Measurements from ENCODE around the gene GMCL2.
A peak's percentile ranks its signal among the peaks of the same experiment; 100 is the strongest.
"Not testable (repeated sequence)": the region's sequence is repeated elsewhere in the genome, so short reads cannot be mapped to it uniquely, and the experiment has no call there.

Gene GMCL2, protein sequence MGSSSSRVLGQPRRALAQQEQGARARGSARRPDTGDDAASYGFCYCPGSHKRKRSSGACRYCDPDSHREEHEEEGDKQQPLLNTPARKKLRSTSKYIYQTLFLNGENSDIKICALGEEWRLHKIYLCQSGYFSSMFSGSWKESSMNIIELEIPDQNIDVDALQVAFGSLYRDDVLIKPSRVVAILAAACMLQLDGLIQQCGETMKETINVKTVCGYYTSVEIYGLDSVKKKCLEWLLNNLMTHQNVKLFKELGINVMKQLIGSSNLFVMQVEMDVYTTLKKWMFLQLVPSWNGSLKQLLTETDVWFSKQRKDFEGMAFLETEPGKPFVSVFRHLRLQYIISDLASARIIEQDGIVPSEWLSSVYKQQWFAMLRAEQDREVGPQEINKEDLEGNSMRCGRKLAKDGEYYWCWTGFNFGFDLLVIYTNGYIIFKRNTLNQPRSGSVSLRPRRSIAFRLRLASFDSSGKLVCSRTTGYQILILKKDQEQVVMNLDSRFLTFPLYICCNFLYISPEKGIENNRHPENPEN

DNA sequence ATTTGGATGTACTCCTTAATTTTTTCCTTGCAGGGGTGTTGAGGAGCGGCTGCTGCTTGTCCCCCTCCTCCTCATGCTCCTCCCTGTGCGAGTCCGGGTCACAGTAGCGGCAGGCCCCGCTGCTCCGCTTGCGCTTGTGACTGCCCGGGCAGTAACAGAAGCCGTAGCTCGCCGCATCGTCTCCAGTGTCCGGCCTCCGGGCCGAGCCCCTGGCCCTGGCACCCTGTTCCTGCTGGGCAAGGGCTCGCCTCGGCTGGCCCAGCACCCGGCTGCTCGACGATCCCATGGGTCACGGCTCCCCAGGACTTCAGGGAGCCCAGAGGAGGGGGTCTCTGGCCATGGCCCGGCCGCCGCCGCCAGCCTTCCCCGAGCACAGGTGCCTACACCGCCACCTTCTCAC lies at the start of gene GMCL2:
TSS of gene GMCL2 (minus strand) at position 358 of the 400 bp plus-strand sequence. CDS start at position 286, 72 bp downstream.
- DNase-seq (ENCODE audit: low read depth): no peak

DNA sequence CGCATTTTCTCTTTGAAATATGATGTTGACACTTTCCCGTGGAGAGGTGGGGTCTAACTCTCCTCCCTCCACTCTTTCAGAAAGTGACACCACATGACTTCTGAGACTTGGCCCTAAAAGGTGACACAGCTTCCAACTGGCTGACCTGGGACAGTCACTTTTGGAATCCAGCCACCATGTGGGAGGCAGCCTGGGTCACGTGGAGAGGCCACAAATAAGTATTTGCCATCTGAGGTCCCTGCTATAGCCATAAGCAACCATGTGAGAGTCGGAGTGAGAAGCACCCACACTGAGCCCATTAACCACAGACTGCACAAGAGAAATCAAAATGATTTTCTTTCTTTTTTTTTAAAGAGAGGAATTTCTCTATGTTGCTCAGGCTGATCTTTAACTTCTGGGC lies 49.5 kb upstream of the GMCL2 start:
- DNase-seq (ENCODE audit: low read depth): no peak

DNA sequence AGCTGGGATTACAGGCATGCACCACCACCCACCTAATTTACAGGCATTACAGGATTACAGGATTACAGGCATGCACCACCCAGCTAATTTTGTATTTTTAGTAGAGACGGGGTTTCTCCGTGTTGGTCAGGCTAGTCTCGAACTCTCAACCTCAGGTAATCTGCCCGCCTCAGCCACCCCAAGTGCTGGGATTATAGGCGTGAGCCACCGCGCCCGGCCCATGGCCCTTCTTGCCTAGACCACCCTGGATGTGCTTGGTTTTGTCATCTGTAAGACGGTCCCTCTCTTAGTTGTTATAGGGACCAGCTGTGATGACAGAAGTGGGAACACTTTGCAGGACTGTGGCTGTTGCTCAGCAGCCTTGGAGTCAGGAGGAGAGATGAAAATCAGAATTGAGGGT lies 49.0 kb upstream of the GMCL2 start:
- no peak for DNase-seq (ENCODE audit: low read depth)

DNA sequence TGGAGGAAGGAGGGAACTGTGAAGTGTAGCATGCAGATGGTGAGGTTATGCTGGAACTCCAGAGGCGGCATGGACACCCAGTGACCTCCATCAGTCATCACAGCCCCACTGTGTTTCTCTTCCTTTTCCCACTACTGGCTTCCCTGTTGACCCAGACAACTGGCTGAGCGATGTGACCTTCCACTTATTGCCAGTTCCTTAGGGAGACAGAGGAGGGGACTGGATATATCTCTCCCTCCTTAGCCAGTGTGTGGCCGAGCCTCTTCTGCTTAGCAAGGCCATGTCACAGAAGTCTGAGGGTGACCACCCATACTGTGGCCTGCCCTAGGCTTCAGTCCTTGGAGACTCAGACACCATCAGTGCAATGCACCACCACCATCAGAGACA lies 48.4 kb upstream of the GMCL2 start:
- no peak for DNase-seq (ENCODE audit: low read depth)

DNA sequence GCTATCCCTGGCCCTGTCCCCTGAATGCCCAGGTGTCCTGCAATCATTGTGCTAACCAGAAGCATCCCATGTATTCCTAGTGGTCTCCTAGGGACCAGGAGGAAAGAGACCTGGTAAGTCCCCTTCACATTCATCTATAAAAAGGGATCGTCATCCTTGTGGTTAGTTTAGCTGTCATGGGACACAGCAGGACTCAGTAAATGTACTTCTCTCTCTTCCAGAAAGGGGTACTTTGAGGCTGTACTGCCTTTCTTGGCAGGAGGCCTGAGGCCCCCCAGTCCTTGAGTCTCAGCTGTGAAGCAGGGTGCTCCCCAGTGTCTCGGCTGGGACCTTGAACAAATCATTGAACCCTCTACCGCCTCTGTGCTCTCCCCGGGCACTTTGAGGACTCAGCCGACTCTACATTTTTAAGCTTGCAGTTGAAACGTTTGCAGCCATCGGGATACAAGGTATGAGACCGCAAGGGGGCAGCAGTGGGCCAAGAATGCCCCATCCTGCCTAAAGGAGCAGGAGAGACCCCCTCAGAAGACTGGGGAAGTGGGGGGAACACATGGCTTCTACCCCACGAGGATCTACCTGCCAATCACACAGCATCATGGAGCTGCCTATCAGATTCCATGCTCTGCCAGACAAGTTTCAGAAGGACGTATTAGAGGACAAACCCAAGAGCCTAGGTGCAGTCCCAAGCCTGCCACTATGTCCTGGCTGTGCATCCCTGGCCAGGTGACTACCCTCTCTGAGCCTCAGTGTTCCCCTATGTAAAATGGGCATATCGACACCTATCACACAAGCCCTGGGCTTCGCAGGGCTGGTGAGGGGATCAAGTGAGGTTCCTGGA lies 47.8 kb upstream of the GMCL2 start:
- DNase-seq (ENCODE audit: low read depth): peak; percentile 68

DNA sequence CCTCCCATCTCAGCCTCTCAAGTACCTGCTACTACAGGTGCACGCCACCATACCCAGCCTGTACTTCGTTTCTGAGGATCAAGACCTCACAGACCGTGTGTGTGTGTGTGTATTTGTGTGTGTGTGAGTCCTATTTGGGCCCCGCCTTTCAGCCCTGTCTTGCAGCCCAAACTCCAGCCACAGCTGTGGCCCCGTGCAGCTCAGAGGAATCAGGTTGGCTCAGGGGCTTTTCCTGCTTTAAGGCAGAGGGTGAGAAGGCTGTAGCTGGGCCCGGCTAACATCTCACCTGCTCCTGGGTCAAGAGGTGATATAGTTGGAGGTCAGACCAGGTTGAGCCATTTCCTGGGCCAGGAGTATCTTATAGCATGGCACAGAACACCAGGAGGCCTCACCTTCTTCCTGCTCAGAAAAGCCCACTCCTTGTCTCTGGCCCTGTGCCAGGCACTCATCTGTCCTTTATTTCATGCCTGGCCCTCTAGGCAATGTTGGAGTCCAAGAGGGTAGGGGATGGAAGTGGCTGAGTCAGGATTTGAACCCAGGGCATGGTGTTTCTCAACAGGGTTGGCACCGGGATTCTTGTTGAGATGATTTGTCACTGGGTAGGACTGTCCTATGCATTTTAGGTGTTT lies 47.1 kb upstream of the GMCL2 start:
- DNase-seq (ENCODE audit: low read depth): no peak

DNA sequence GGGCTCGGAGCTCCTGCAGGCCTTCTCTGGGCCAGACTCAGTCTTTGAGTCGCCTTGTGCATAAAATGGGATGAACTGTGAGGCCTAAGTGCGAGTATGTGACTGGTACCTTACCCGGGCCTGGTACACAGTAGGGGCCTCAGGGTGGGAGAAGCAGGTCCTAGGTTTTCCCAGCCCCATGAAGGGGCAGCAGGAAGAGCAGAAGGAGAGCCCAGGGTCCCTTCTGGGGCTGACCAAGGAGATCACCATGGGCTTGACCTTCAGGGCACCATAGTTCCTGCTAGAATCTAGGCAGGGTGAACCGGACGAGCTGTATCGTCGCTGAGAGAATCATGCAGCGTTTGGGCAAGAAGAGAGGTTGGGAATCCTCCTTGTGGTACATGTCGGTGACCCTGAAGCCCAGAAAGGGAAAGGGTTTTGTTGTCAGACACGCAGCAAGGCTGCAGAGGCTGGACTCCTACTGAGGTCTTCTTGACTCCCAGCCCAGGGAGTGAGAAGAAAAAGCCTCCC lies 45.8 kb upstream of the GMCL2 start:
- no peak for DNase-seq (ENCODE audit: low read depth)

DNA sequence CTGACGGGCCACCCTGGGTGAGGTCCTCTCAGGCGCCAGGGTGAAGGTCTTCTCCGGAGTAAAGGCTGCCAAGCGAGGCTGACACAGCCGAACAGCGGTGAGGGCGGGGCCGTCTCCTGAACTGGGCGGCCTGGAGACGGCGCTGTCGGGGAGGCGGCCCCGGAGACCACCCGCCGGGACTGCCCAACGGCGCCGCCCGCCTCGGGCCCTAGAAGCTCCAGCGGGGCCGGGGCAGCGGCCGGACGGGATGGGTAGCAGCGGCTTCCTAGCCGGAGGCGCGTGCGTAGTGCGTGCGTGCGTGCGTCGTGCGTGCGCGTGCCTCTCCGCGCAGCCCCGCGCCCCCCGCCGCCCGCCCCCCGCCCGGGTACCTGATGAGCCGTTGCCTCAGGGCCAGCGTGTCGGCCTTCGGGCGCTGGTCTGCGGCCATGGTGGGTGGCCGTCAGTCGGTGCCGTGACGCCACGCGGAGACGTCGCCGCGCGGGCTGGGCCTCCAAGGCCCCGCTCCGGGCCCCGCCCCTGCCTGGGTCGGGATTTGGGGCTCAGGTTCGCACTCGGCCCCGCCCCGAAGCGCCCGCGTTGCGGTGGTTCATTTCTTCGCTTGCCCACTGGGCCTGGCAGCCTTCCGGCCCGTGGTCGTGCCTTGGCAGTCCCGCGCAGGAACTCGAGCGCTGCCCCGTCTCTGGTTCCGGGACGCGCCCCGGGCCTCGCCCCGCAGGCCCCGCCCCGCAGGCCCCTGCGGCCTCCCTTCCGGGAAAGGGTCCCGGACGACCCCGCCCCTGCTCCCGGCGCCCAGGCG lies 45.2 kb upstream of the GMCL2 start, which contains the start of gene PHYKPL:
TSS of gene PHYKPL (minus strand) at position 679 of the 796 bp plus-strand sequence. CDS start at position 427, 252 bp downstream.
- peak; percentile 40 for DNase-seq (ENCODE audit: low read depth)

DNA sequence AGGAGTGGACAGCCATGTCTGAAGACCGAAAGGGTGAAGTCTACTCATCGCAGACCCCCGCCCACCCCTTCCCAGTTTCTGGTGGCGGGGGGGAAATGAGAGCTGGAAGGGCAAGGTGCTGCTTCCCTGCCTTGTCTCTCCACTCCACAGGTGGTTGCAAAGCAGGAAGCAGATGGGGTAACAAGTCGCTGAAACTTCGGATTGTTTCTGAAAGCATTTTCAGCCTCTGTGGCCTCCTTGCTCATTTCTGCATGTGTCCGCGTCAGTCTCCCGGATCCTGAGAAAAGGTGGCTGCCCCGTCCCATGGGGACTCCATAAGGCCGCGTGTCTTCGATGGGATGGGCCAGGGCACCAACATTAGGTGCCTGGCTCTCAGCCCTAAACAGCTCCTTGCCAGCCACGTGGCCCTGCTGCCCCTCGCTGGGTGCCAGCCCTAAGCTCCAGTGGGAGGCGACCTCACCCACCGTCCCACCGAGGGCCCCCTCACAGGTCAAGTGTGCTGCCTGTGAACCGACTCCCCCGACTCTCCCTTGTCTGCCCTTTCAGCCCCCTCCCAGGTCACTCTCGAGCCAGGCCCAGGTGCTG lies 44.5 kb upstream of the GMCL2 start:
- DNase-seq (ENCODE audit: low read depth): no peak

DNA sequence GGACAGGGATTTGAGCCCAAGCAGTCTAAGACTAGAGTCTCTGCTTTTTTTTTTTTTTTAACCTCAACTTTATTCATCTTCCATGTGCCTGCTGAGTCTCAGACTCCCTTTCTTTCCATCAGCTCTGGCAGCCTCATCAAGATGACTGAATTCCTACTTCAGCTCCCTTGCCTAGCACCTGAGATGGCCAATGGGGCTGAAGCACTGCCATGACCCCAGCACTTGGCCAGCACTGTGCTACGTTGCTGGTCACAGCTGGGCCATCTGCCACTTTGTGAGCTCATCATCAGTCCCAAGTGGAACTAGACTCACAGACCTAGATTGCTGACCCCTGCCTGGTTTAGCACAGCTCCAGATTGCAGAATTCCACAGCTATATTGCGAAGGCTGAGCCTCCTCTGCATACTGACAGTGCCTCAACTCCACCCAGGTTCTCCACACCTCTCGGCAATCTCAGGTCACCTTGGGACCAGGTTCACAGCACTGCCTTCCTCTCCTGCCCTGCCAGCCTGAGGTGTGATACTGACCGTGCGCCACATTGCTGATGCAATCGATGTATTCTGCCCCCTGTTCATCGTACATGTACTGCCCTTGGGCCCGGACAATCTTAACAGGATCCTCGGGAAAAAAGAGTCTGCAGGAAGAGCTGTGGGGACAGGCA lies 43.8 kb upstream of the GMCL2 start:
- no peak for DNase-seq (ENCODE audit: low read depth)

DNA sequence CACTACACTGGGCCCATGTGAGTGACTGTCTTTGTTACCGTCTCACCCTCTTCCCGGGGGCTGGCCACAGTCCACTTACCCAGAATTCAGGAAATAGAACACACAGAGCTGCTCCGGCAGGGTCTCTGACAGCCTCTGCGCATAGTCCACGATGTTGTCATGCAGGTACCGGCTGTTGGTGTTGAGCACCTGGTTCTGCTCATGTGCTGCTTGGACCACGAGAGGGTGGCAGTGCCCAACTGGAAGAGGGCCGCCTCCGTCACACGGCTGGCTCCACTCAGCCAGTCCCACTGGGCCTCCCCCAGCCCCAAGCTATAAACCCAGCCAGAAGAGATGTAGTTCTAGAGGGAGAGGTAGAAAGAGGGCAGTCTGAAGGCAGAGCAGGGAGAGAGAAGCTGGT lies 42.7 kb upstream of the GMCL2 start:
- no peak for DNase-seq (ENCODE audit: low read depth)

DNA sequence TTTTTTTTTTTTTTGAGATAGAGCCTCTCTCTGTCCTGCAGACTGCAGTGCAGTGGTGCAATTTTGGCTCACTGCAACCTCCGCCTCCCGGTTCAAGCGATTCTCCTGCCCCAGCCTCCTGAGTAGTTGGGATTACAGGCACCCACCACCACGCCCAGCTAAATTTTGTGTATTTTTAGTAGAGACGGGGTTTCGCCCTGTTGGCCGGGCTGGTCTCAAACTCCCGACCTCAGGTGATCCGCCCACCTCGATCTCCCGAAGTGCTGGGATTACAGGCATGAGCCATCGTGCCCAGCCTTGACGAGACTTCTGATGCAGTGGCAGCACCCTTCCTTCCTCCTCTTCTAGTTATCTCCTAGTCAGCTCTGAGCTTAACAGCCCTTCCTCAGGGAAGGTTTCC lies 41.9 kb upstream of the GMCL2 start:
- DNase-seq (ENCODE audit: low read depth): not testable (repeated sequence)

DNA sequence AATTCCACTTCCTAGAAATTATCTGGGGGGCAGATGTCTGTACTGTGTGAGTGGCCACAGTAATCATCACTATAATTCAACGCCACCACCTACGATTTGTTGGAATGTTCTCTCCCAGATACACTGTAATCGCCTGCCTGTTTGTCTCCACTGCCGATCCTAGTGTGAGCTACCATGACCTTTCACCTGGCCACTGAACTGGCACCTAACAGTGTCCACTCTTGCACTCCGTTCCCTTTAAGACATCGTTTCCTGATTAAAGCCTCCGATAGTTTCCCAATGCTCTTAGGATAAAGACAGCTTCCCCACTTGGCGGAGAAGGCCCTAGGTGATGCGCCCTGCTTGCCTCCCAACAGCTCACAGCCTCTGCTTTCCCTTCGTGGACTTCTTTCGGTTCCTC lies 41.4 kb upstream of the GMCL2 start:
- DNase-seq (ENCODE audit: low read depth): no peak

DNA sequence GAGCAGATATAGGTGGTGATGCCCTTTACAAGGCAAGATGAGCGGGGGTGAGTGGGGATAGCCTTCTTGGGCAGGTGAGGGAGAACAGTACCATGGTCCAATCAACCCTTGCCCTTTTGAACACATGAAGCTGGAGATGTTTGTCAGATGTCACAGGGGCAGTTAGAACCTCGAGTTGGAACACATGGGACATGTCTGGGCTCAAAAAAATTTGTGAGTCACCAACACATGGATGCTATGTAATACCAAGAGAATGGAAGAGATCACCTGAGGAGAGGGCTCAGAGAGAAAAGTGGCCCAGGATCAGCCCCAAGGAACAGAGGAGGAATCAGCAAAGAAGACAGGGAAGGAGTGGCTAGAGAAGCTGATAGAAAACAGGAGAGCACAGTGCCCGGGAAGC lies 40.8 kb upstream of the GMCL2 start:
- DNase-seq (ENCODE audit: low read depth): no peak

DNA sequence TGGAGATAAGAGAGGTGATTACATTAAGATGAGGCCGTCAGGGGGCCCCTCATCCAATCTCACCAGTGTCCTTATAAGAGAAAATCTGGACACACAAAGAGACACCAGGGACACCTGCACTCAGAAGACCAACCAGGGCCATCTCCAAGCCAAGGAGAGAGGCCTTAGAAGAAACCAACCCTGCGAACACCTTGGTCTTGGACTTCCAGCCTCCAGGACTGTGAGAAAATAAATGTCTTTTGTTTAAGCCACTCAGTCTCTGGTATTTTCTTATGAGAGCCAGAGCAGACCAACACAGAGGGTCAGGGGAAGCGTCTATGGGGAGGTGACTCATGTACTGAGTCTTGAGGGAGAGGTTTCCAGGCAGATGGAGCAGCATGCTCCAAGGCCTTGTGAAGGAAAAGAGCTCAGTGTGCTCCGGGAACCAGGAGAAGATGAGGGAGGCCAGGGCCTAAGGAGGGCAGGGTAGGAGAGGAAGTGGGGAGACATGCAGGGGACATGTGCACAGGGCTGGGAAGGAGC lies 40.0 kb upstream of the GMCL2 start:
- DNase-seq (ENCODE audit: low read depth): no peak

DNA sequence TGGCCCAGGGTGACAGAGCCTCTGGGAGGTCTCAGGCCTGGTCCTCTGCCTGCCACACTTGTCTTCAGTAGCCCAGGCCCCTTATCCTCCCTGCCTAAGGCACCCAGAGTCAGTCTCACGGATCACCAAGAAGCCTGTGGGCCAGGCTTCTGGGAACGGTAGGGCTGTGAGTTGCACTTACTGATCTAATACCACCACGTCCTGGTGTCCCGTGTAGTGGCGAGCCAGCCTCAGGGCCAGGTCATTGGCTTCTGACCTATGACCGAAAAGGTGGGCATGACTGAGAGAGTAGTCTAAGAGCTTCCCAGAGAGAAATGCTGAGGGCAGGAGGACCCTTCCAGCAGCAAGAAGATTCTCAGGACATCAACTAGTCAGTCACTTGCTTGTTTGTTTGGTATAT lies 38.0 kb upstream of the GMCL2 start:
- no peak for DNase-seq (ENCODE audit: low read depth)

DNA sequence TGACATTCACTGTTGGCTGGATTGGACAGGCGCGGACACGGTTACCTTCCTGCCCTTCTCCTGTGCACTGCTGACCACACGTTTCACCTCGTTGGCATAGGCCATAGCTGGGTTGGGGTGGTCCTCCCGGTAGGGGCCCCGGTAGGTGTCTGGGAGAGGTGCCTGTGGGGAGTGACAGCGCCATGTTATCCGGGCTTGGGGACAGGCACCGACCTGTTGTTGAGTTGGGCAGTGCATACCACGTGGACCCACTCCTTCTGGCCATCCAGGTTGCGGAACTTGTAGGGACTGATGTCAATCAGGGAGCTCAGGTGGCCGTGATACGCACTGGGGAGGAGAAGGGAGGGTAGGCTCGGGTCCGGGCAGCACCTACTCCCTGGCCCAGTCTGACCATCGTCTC lies 37.2 kb upstream of the GMCL2 start:
- DNase-seq (ENCODE audit: low read depth): no peak

DNA sequence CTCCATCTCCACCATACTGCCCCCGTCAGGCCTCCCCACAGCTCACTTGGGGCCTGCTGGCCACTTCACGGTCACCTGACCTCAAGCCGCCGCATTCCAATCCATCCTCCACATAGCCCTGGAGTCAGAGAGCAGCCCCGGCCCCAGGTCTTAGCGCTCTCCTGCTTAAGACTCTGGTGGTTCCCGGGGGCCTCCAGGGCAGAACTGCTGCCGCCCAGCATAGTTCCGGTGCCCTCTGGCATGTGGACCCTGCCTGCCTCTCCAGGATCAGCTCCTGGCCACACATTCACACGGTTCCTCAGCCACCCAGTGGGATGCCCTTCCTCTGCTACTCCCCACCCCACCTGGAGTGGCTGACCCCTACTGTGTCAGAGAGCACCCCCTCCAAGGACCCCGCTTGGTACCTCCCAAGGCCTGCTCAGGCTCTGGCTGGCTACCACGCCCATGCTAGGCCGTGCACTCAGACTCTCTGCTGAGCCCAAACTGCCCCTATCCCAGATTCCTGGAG lies 36.7 kb upstream of the GMCL2 start:
- DNase-seq (ENCODE audit: low read depth): no peak

DNA sequence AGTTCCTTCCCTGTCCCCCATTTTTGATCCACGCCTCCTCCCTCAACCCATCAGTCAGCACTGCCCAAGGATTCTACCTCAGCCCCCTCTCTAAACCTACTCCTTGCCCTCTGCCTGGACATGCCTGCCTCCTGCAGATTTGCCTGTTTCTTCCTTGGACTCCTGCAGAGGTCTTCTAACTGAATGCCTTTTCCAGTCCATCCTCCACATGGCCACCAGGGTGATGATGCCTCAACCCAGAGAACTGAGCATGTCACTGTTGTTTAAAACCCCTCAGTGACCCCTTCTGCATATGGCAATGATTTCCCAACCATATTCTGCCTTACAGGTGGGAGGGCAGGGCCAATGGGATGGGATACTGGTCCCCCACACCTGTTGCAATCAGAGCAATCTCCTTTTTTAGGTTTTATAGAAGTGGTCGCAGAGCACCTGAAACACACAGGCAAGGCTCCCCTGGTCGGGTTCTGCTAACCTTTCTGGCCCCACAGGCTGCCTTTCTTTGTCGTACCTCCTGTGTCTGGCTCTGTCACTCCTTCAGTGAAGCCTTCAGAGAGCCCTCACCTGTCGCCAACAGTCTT lies 36.1 kb upstream of the GMCL2 start:
- DNase-seq (ENCODE audit: low read depth): no peak

DNA sequence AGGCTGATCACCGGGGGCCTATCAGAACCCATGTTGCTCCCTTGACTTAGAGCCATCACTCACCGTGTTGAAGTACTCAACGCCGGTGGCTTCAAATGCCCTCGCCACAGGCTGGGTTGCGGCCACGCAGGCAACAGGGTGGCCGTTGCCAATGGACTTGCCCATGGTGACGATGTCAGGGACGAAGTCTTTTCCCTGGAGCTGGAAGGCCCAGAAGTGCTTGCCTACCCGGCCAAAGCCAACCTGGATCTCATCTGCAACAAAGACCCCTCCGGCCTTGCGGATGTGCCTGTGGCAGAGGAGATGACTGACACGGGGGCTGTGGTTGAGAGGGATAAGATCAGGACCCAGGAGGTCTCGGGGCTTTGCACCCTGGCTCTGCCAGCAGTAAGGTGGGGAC lies 35.1 kb upstream of the GMCL2 start:
- DNase-seq (ENCODE audit: low read depth): no peak

Data from stimulated activated CD8-positive, alpha-beta memory T cell treated with anti-CD3 and anti-CD28 coated beads, Interleukin-7, amount 100 ng/mL, for 24 hours (primary cell).